ENCODE results near the gene CD8A. TPM values are rescaled to one million over a fixed set of nuclear protein-coding genes. Genes with fewer than 3 reads are reported as not detected.
A peak's percentile ranks its signal among the peaks of the same experiment; 100 is the strongest.

CD8A gene
- total RNA-seq, 4 donors from 2014 or later, result 0.83 to 5.5 (median 1.1) TPM

GRCh38 chr2:86794861-86795260 is 4.1 kb upstream of the CD8A start:
- DNase-seq (ENCODE audit: extremely low spot score), result peak; percentile 75
- TF ChIP-seq POLR2A (IDR thresholded peaks at IDR 0.05; ENCODE audit: low read depth) (no peak), POLR2AphosphoS5 (IDR thresholded peaks at IDR 0.05) (no peak), CTCF (IDR thresholded peaks at IDR 0.05) (no peak), EP300 (IDR thresholded peaks at IDR 0.05) (no peak)
- WGBS, result 92% methylated on average over 2 of the region's 2 CpGs
- intact Hi-C loops (cut with DNase I), result no loop called here
- Histone ChIP-seq H3K27me3 (peaks cover 9 to 60% (median 39%) of the 10 kb centered on the region in 4 donors), H3K27ac (replicated peaks in 1 of 4) (no peak overlapping the region), H3K9me3 (peaks cover 0 to 21% (median 10%) of the 10 kb centered on the region in 4 donors), H3K4me1 (peaks cover 10 to 19% (median 18%) of the 10 kb centered on the region in 4 donors), H3K36me3 (no peaks in the 10 kb centered on the region), H3K4me3 (no peak overlapping the region)

GRCh38 chr2:86793752-86794151 is 3.0 kb upstream of the CD8A start:
- peaks cover 9 to 71% (median 50%) of the 10 kb centered on the region in 4 donors for H3K27me3 ChIP-seq
- intact Hi-C loops (cut with DNase I), result no loop called here

GRCh38 chr2:86791573-86791972 is 860 bp upstream of the CD8A start:
- Histone ChIP-seq H3K4me3 (peak overlapping the region in 3 of 4 donors; percentile 37 to 49 (median 37)), H3K4me1 (peaks cover 27 to 38% (median 35%) of the 10 kb centered on the region in 4 donors), H3K9me3 (peaks cover 0 to 12% (median 3%) of the 10 kb centered on the region in 4 donors), H3K36me3 (no peaks in the 10 kb centered on the region), H3K27ac (replicated peaks in 1 of 4) (no peak overlapping the region), H3K27me3 (peaks cover 9 to 79% (median 55%) of the 10 kb centered on the region in 4 donors)
- intact Hi-C loops (cut with DNase I), result no loop called here
- TF ChIP-seq POLR2AphosphoS5 (IDR thresholded peaks at IDR 0.05), result no peak
- no peak for TF ChIP-seq EP300 (IDR thresholded peaks at IDR 0.05)
- no peak for TF ChIP-seq POLR2A (IDR thresholded peaks at IDR 0.05; ENCODE audit: low read depth)
- no peak for TF ChIP-seq CTCF (IDR thresholded peaks at IDR 0.05)
- DNase-seq (ENCODE audit: extremely low spot score), result peak; percentile 50
- 65% methylated on average over 7 of the region's 7 CpGs for WGBS

More at GRCh38 chr2:86793752-86794151, 3.0 kb upstream of the CD8A start:
- WGBS, result 85% methylated on average over 4 of the region's 4 CpGs
- Histone ChIP-seq H3K4me3 (no peak overlapping the region), H3K4me1 (peaks cover 22 to 30% (median 29%) of the 10 kb centered on the region in 4 donors), H3K27ac (replicated peaks in 1 of 4) (no peak overlapping the region), H3K36me3 (no peaks in the 10 kb centered on the region), H3K9me3 (peaks cover 0 to 21% (median 10%) of the 10 kb centered on the region in 4 donors)
- DNase-seq (ENCODE audit: extremely low spot score), result peak; percentile 85
- no peak for TF ChIP-seq POLR2AphosphoS5 (IDR thresholded peaks at IDR 0.05)

GRCh38 chr2:86790134-86790675 is 508 bp downstream of the CD8A start:
- H3K4me1 ChIP-seq, result peaks cover 27 to 38% (median 35%) of the 10 kb centered on the region in 4 donors
- no peaks in the 10 kb centered on the region for H3K36me3 ChIP-seq
- DNase-seq (ENCODE audit: extremely low spot score), result peak; percentile 50
- H3K4me3 ChIP-seq, result peak overlapping the region; percentile 31 to 49 (median 37)
- peaks cover 9 to 72% (median 55%) of the 10 kb centered on the region in 4 donors for H3K27me3 ChIP-seq
- H3K9me3 ChIP-seq, result no peaks in the 10 kb centered on the region
- no peak overlapping the region for H3K27ac ChIP-seq (replicated peaks in 1 of 4)
- no peak for TF ChIP-seq EP300 (IDR thresholded peaks at IDR 0.05)
- no peak for TF ChIP-seq POLR2A (IDR thresholded peaks at IDR 0.05; ENCODE audit: low read depth)
- no peak for TF ChIP-seq CTCF (IDR thresholded peaks at IDR 0.05)
- TF ChIP-seq POLR2AphosphoS5 (IDR thresholded peaks at IDR 0.05), result no peak
- intact Hi-C loops (cut with DNase I), result no loop called here
- WGBS, result 9% methylated on average over 20 of the region's 40 CpGs

- TF ChIP-seq POLR2AphosphoS5 (IDR thresholded peaks at IDR 0.05) (no peak), EP300 (IDR thresholded peaks at IDR 0.05) (no peak), POLR2A (IDR thresholded peaks at IDR 0.05; ENCODE audit: low read depth) (no peak), CTCF (IDR thresholded peaks at IDR 0.05) (no peak)
- H3K4me1 ChIP-seq, result peaks cover 27 to 38% (median 35%) of the 10 kb centered on the region in 4 donors
- no peak overlapping the region for H3K27ac ChIP-seq (replicated peaks in 1 of 4)
- intact Hi-C loops (cut with DNase I), result no loop called here
- H3K9me3 ChIP-seq, result no peaks in the 10 kb centered on the region
- DNase-seq (ENCODE audit: extremely low spot score), result peak; percentile 64
- H3K4me3 ChIP-seq, result peak overlapping the region; percentile 30 to 37 (median 34)
- peaks cover 9 to 67% (median 53%) of the 10 kb centered on the region in 4 donors for H3K27me3 ChIP-seq
- 48% methylated on average over 5 of the region's 40 CpGs for WGBS
- no peaks in the 10 kb centered on the region for H3K36me3 ChIP-seq
These were observed 1.0 kb downstream of the CD8A start for GRCh38 chr2:86789687-86790133.

Measured in esophagus muscularis mucosa (tissue), 4 donors.